GF-D8 (cell line): Measurements from ENCODE around the gene GNG2.

Source experiments
- DNase-seq: peaks from one replicate; lab custom pipeline; 2025; lab: John Stamatoyannopoulos, UW

Gene GNG2

GRCh38 chr14:51860164-51860824, at the start of gene GNG2:
TSS of gene GNG2 (plus strand) at chr14:51860612. CDS start at chr14:51950679, 90,067 bp downstream.
- peak; percentile 46 for DNase-seq

GRCh38 chr14:51811706-51812105, 48.7 kb upstream of the GNG2 start:
- no peak for DNase-seq

DNA sequence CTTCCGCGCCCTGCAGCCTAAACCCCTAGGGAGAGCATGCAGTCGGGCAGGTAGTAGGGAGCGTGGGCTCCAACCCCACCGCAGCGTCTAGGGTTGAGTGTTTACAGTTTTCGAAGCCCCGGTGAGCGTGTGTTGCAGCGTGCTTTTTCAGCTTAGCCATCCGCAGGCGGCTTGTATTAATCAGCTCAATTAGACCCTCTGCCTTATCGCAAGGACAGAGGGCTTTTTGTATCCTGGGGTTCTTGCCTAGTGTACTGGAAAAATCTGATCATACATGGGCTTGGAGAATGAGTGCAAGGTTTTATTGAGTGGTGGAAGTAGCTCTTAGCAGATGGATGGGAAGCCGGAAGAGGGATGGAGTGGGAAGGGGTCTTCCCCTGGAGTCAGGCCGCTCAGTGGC, 44.4 kb upstream of the GNG2 start:
- no peak for DNase-seq

DNA sequence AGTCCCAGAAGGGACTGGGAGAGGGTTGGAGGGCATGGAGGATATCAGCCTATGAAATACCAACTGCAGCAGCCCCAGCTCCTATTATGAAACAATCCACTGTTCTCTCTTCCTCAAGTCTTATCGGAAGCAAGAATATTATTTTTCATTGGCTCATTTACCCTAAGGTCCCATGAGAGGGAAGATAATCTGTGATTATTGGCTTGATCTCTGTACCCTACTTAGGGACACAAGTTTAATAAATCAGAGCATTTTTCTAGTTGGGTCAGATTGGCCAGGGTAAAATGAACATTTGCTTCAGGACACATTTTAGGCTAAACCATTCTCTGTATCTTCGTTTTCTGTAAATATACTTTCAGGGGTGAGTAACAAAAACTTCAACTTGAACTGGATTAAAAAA, 43.1 kb upstream of the GNG2 start:
- no peak for DNase-seq

- DNase-seq, result no peak
Measured at GRCh38 chr14:51818748-51819380, 41.5 kb upstream of the GNG2 start.

DNA sequence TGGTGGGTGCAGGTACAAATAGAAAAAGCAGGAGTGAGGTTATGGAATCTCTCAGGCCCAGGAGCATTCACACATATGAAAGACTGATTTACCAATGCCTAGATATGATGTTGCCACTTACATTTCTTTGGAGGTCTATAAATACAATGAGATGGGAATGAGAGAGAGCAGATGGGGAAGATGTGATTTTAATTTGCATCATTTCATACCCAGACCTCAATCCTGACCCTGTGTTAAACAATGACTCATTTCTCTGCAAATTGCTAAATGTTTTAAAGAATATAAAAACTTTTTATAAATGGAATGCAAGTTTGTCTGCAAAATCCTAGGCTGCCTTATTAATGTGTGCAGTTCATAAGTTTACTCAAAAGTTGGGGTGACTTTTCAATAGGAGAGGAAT, 38.6 kb upstream of the GNG2 start:
- no peak for DNase-seq

DNA sequence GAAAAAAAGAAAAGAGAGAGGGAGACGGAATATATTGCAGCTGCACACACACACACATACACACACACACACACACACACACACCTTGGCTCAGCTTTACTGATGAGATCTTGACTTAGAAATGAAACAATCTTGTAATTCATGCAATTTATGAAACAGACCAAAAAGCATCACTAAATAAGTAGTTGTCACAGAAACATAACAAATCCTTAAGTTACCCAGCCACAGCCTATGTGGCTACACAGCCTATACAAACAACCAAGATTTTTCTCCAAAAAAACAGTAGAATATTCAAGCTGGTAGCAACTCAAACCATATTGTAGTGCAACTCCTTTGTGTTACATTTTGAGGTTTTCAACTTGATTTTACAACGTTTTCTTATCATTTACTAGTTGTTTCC, 37.9 kb upstream of the GNG2 start:
- DNase-seq, result no peak

DNA sequence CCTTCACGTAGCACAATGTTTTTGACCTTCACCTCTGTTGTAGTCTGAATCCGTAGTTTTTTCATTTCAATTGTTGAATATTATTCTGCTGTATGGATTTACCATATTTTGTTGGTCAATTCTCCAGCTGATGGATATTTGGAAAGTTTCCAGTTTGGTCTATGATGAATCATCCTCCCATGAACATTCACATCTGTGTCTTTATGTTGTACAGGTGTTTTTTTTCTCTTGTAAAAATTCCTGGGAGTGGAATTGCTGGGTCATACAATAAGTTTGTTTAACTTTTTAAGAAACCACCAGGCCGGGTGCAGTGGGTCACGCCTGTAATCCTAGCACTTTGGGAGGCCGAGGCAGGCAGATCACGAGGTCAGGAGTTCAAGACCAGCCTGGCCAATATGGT, 36.7 kb upstream of the GNG2 start:
- no peak for DNase-seq

- no peak for DNase-seq
Measured at GRCh38 chr14:51824191-51824590, 36.2 kb upstream of the GNG2 start.

- no peak for DNase-seq
Measured at GRCh38 chr14:51825926-51826325, 34.5 kb upstream of the GNG2 start.

DNA sequence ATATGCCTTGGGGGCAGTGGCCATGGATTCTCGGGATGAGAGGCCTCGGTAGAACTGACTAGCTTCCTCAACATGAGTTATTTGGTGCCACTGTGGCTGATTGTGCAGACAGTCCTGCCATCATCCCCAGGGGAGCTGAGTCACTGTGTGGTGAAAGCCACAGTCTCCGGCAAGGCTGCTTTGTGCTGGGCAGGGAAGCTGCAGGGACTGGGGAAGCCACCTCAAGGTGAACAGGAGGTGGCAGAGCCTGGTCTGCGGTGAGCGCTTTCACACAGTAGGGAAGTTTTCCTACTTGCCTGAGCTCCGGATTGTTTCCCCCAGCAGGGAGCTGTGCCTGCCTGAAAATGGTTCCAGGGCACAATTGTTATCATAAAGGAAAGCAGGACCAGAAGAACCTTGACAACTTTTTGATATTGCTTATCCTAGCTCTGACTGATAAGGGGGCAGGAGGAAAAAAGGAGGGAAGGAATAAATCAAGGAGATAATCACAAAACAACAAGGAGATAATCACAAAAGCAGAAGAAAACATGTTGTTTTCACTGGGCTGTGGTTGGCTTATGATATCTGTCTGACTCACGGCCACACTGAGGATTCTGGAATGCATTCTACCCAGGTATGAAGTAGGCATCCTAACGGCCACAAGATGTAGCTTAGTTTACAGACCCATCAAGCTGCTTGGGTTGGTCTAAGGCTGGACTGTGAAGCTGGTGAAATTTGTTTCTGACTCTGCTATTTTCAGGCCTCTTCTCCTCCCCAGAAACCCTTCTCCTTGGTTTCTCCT, 32.2 kb upstream of the GNG2 start:
- peak; percentile 68 for DNase-seq

DNA sequence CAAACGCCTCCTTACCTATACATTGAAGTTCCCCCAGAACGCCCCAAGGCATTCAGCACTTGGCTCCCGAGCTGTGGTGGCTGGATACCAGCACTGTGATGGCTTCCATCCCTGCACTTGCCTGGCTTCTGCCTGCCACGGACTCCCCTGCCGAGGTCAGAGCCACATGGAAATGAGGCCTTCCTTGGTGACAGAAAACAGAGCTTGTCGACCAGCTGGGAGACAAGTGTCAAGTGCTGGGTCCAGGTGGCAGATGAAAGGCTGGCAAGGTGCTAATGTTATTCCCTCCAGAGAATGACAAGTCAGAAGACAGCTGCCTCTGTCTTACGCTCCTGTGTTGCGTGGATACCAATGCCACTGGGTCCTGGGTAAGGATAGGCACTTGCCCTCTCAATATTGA, 26.2 kb upstream of the GNG2 start:
- DNase-seq, result no peak

DNA sequence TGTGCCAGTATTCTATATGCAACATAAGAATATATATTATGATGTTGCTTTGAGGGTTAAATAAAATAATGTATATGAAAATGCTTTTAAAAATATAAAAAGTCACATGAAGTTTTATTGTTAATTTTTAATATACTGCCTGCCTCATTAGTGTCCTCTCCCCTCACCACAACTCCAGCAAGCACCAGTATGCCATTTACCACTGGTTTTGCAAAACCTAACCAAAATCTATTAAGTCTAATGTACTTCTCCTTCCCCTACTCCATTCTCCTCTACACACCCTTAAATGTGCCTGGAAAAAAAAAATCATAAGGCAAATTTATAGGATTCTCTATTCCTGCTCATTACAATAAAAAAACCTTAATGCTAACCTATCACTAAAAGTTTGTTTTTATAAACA, 24.0 kb upstream of the GNG2 start:
- DNase-seq, result no peak

- no peak for DNase-seq
Measured at GRCh38 chr14:51844081-51844881, 16.1 kb upstream of the GNG2 start.

GRCh38 chr14:51845811-51846210, 14.6 kb upstream of the GNG2 start:
- no peak for DNase-seq

GRCh38 chr14:51846631-51847488, 13.6 kb upstream of the GNG2 start:
- peak; percentile 91 for DNase-seq

DNA sequence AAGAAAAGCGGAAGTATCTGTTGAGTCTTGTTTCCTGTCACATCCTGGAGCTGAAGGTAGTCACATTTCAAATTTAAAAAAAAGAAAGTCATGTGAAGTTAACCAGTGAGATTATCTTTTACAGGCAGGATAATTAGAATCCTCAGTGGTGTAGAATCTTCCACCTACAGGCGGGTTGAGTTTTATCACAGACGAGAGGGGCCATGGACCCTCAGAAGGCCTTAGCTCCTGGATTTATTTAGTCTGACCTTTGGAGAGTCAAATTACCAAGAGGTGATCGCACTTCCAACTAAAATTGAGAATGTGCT, 13.0 kb upstream of the GNG2 start:
- no peak for DNase-seq

- no peak for DNase-seq
Measured at GRCh38 chr14:51848120-51848519, 12.3 kb upstream of the GNG2 start.

- no peak for DNase-seq
Measured at GRCh38 chr14:51849097-51849496, 11.3 kb upstream of the GNG2 start.

DNA sequence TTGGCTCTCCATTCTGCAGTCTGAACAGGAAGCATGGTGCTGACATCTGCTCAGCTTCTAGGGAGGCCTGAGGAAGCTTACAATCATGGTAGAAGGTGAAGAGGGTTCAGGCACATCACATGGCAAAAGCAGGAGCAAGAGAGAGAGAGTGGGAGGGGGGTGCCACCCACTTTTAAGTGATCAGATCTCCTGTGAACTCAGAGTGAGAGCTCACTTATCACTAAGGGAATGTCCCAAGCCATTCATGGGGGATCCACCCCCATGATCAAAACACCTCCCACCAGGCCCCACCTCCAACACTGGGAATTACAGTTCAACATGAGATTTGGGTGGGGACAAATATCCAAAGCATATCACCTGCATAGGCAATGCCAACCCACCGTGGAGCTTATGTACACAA, 9.8 kb upstream of the GNG2 start:
- no peak for DNase-seq

DNA sequence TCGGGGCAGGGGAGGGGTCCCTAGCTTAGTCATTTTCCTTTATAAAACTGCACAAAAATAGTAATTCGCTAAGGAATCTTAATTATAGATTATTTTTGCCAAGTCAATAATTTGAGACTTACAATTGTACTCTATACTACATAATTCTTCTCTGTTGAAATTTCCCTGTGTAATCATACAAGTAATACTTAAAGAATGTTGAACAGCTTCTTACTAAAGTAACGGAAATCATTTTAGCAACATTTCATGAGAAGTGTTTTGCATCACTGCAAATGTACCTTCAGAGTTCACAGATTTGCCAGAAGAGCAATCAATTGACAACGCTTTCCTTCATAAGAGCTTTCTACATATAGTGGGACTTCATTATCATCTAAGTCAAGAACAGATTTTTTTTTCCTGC, 7.9 kb upstream of the GNG2 start:
- DNase-seq, result no peak

- DNase-seq, result no peak
Measured at GRCh38 chr14:51855234-51855633, 5.2 kb upstream of the GNG2 start.
